Astrocyte (in vitro differentiated cells and primary cell): ENCODE data around the gene LMX1B.

ENCODE experiments used
- EZH2 ChIP-seq: IDR thresholded peaks from 2 replicates; pipeline ENCODE4 v1.6.1; 2012; ENCODE audit warnings: mild to moderate bottlenecking, low read length, inconsistent platforms; ENCODE audit not compliant: insufficient read depth
- TF ChIP-seq, protein P1 (sequence below): IDR thresholded peaks from 2 replicates; pipeline ENCODE4 v1.5.1; 2011; ENCODE audit warnings: low read depth, mild to moderate bottlenecking, inconsistent platforms, low read length, moderate library complexity; ENCODE audit not compliant: insufficient read depth

DNA sequence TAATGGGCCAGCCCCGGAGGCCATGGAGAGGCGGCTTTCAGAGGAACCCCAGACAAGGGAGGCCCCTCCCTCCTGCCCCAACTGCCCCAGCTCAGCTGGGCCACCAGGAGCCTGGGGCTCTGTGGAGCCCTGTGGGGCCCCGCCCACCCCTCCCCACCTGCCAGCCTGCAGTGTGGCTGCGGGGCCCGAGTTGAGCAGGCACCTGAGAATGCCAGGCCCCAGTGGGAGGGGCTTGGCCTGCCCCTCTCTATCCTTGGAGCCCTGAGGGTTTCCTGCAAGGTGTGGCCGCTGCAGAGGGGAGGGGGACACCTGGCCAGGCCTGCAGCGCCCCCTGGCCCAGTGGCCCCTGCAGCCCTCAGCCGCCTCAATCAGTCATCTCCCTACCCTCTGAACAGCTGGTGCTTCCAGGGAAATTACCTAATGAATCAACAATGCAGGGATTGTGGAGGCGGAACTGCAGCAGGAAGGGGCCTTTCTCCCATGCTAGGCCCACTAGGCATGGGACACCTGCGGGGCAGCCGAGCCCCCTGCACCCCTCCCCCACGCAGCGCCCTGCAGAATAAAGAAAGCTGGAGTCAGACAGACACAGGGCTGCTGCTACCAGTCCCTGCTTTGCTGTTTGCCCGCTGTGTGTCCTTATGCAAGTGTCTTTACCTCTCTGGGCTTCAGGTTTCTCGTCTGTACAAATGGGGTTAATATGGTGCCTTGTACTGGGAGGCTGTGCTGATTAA lies 48.0 kb downstream of the LMX1B start:
- TF ChIP-seq, protein P1, sequence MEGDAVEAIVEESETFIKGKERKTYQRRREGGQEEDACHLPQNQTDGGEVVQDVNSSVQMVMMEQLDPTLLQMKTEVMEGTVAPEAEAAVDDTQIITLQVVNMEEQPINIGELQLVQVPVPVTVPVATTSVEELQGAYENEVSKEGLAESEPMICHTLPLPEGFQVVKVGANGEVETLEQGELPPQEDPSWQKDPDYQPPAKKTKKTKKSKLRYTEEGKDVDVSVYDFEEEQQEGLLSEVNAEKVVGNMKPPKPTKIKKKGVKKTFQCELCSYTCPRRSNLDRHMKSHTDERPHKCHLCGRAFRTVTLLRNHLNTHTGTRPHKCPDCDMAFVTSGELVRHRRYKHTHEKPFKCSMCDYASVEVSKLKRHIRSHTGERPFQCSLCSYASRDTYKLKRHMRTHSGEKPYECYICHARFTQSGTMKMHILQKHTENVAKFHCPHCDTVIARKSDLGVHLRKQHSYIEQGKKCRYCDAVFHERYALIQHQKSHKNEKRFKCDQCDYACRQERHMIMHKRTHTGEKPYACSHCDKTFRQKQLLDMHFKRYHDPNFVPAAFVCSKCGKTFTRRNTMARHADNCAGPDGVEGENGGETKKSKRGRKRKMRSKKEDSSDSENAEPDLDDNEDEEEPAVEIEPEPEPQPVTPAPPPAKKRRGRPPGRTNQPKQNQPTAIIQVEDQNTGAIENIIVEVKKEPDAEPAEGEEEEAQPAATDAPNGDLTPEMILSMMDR = no peak
- no peak for TF ChIP-seq EZH2
